ENCODE data around the gene NTRK3. TPM values are rescaled to one million over a fixed set of nuclear protein-coding genes. Genes with fewer than 3 reads are reported as not detected.

The NTRK3 gene
- total and polyA plus RNA-seq, 12 donors, result 0.45 to 5.6 (median 2.3) TPM

DNA sequence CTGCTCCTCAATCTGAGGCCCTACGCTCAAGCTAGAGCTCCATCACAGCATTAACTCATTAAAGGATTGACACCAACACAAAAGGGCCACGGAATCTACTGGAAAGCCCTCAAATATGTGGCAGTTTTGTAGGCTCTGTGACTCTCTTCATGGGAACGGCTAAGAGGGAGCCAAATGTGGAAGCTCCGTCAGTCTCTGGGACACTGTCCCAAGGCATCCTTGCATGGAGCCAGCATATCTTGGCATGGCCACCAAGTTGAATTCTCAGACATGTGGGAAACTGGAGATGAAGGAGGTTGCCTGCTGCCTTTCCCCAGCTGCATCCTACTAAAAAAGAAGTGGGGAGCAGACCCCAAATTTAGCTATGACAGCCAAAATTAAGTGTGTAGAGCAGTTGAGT is 296.9 kb downstream of the NTRK3 start:
- Histone ChIP-seq H3K4me1 (peaks cover 0 to 12% (median 0%) of the 10 kb centered on the region in 9 donors), H3K27me3 (peaks cover 0 to 8% (median 0%) of the 10 kb centered on the region in 7 donors), H3K36me3 (no peaks in the 10 kb centered on the region), H3K27ac (no peak overlapping the region), H3K4me3 (no peak overlapping the region), H3K9me3 (no peaks in the 10 kb centered on the region)
- intact Hi-C loops (cut with DNase I), result no loop called here
- peak in 2 of 8 donors; percentile 28 to 37 for ATAC-seq
- no peak for DNase-seq
- TF ChIP-seq, protein P1, sequence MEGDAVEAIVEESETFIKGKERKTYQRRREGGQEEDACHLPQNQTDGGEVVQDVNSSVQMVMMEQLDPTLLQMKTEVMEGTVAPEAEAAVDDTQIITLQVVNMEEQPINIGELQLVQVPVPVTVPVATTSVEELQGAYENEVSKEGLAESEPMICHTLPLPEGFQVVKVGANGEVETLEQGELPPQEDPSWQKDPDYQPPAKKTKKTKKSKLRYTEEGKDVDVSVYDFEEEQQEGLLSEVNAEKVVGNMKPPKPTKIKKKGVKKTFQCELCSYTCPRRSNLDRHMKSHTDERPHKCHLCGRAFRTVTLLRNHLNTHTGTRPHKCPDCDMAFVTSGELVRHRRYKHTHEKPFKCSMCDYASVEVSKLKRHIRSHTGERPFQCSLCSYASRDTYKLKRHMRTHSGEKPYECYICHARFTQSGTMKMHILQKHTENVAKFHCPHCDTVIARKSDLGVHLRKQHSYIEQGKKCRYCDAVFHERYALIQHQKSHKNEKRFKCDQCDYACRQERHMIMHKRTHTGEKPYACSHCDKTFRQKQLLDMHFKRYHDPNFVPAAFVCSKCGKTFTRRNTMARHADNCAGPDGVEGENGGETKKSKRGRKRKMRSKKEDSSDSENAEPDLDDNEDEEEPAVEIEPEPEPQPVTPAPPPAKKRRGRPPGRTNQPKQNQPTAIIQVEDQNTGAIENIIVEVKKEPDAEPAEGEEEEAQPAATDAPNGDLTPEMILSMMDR (IDR thresholded peaks at IDR 0.05), result no peak
- WGBS, 2 donors, result 72 to 76% methylated on average over 4 of the region's 4 CpGs

DNA sequence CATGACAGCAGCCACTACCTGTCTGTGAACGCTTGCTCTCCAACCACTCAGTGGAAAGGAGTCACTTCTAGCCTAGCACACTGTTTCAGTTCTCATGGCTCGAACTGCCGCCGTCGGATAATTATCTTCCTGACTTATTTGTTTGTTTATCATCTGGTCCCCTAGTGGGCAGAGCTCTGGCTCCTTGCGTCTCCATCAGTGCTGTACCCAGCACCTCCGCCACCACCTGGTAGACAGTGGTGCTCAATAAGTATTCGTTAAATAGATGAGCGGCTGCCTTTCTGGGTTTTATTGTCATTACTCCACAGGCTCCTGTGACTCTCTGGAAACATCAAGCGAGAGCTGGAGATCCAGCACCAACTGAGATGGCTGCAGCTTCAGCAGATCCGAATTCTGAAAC is 297.5 kb downstream of the NTRK3 start:
- peaks cover 0 to 8% (median 0%) of the 10 kb centered on the region in 7 donors for H3K27me3 ChIP-seq
- DNase-seq, result no peak
- WGBS, 2 donors, result 57 to 77% methylated on average over 11 of the region's 11 CpGs
- no peak overlapping the region for H3K4me3 ChIP-seq
- intact Hi-C loops (cut with DNase I), result no loop called here
- TF ChIP-seq, protein P1 (IDR thresholded peaks at IDR 0.05), result no peak
- no peaks in the 10 kb centered on the region for H3K9me3 ChIP-seq
- no peak for ATAC-seq
- H3K36me3 ChIP-seq, result no peaks in the 10 kb centered on the region
- peaks cover 0 to 13% (median 0%) of the 10 kb centered on the region in 9 donors for H3K4me1 ChIP-seq
- no peak overlapping the region for H3K27ac ChIP-seq

- no peak for DNase-seq
- Histone ChIP-seq H3K36me3 (no peaks in the 10 kb centered on the region), H3K27me3 (peaks cover 0 to 8% (median 0%) of the 10 kb centered on the region in 7 donors), H3K27ac (no peak overlapping the region), H3K4me1 (peaks cover 0 to 13% (median 0%) of the 10 kb centered on the region in 9 donors), H3K9me3 (no peaks in the 10 kb centered on the region), H3K4me3 (no peak overlapping the region)
- intact Hi-C loops (cut with DNase I), result no loop called here
- TF ChIP-seq, protein P1 (IDR thresholded peaks at IDR 0.05), result no peak
- peak in 3 of 8 donors; percentile 35 to 47 (median 38) for ATAC-seq
- 53 to 62% methylated on average over 10 of the region's 10 CpGs for WGBS, 2 donors
These were observed 301.1 kb downstream of the NTRK3 start for GRCh38 chr15:87955284-87955909.

DNA sequence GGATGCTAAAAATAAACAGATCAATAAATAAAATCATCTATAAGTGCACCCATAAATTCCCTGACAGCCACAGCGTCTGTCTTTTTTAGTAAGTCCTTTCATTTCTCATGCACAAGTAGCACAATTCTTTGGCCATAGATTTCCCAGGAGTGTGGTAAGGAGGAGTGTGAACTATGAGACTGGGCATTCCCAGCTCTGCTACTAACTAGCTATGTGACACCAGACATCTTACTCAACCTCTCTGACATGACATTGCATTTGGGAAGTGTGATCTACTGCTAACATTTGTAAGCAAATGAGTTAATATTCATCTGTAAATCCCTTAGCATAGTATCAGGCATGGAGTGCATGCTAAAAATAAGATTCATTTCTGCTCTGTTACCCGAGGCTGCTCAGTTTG is 301.7 kb downstream of the NTRK3 start:
- WGBS, 2 donors, result 47 to 50% methylated on average over 2 of the region's 2 CpGs
- intact Hi-C loops (cut with DNase I), result no loop called here

More for the DNA sequence above, 301.7 kb downstream of the NTRK3 start:
- Histone ChIP-seq H3K9me3 (no peaks in the 10 kb centered on the region), H3K4me1 (peaks cover 0 to 18% (median 6%) of the 10 kb centered on the region in 9 donors), H3K36me3 (no peaks in the 10 kb centered on the region), H3K4me3 (no peak overlapping the region), H3K27ac (no peak overlapping the region), H3K27me3 (peaks cover 0 to 8% (median 0%) of the 10 kb centered on the region in 7 donors)
- TF ChIP-seq, protein P1 (IDR thresholded peaks at IDR 0.05), result no peak
- peak in 3 of 8 donors; percentile 21 to 63 (median 23) for ATAC-seq
- no peak for DNase-seq
